Esophagus (tissue), 2 donors: ENCODE measurements around the gene TBC1D7. TPM values are rescaled to one million over a fixed set of nuclear protein-coding genes. Genes with fewer than 3 reads are reported as not detected.

ENCODE experiments used
- polyA plus RNA-seq, 2 donors: library from polyadenylated mRNA; stranded (reverse); fragments of 200-250 nt; gene quantifications; one replicate each; pipeline ENCODE4 v1.2.3, GENCODE V29; 2013
- donor health status: healthy with polysubstance abuse.
- donor health status: Bipolar disorder and iron deficiency.

Gene TBC1D7
- polyA plus RNA-seq, 2 donors: 7.7 to 16.9 TPM

Other genes starting within 250 kb of the TBC1D7 start
- 1 to 10 TPM; 4.2 to 6.8 TPM for gene GFOD1, start 159.1 kb upstream of the TBC1D7 start, polyA plus RNA-seq
- 1 to 10 TPM; 3.6 to 5.5 TPM for gene SIRT5, start 246.1 kb upstream of the TBC1D7 start, polyA plus RNA-seq